Daoy (cell line): ENCODE measurements around the gene PLA2G4B. TPM values are rescaled to one million over a fixed set of nuclear protein-coding genes. Genes with fewer than 3 reads are reported as not detected.

Source experiments
- DNase-seq: peaks from one replicate; pipeline ENCODE4 v3.0.0-alpha.2; 2015; ENCODE audit warnings: low read depth
- total RNA-seq: library from RNA; depleted of rRNA; stranded (reverse); fragments of >200 nt; shearing (Covaris generic); gene quantifications from 2 replicates; pipeline ENCODE4 v1.2.3, GENCODE V29; 2014

Gene PLA2G4B
- total RNA-seq, 1 experiment from 2014 or later, result 4.6 TPM

- DNase-seq, result no peak
Measured at GRCh38 chr15:41806291-41807181, 32.1 kb upstream of the PLA2G4B start.

GRCh38 chr15:41809121-41809520 is 29.5 kb upstream of the PLA2G4B start:
- peak; percentile 33 for DNase-seq

- no peak for DNase-seq
Measured at GRCh38 chr15:41809526-41810220, 29.0 kb upstream of the PLA2G4B start.

- DNase-seq, result no peak
Measured at GRCh38 chr15:41810651-41811431, 27.8 kb upstream of the PLA2G4B start.

GRCh38 chr15:41811432-41812195 is 27.0 kb upstream of the PLA2G4B start:
- peak; percentile 71 for DNase-seq

- DNase-seq, result no peak
Measured at GRCh38 chr15:41812820-41813375, 25.7 kb upstream of the PLA2G4B start.

GRCh38 chr15:41813426-41813825 is 25.2 kb upstream of the PLA2G4B start:
- no peak for DNase-seq

GRCh38 chr15:41814534-41814933 is 24.1 kb upstream of the PLA2G4B start:
- DNase-seq, result no peak

- DNase-seq, result no peak
Measured at GRCh38 chr15:41816788-41817187, 21.9 kb upstream of the PLA2G4B start.

- DNase-seq, result no peak
Measured at GRCh38 chr15:41817327-41817726, 21.3 kb upstream of the PLA2G4B start.

- no peak for DNase-seq
Measured at GRCh38 chr15:41817781-41818180, 20.9 kb upstream of the PLA2G4B start.

- no peak for DNase-seq
Measured at GRCh38 chr15:41819455-41820050, 19.1 kb upstream of the PLA2G4B start.

GRCh38 chr15:41820791-41821423 is 17.7 kb upstream of the PLA2G4B start:
- DNase-seq, result no peak

GRCh38 chr15:41821831-41822230 is 16.8 kb upstream of the PLA2G4B start:
- DNase-seq, result no peak

GRCh38 chr15:41822471-41822870 is 16.2 kb upstream of the PLA2G4B start:
- DNase-seq, result no peak

- no peak for DNase-seq
Measured at GRCh38 chr15:41822957-41823356, 15.7 kb upstream of the PLA2G4B start.

- no peak for DNase-seq
Measured at GRCh38 chr15:41823502-41823901, 15.1 kb upstream of the PLA2G4B start.

- DNase-seq, result no peak
Measured at GRCh38 chr15:41824062-41824745, 14.4 kb upstream of the PLA2G4B start.

GRCh38 chr15:41825145-41825544 is 13.5 kb upstream of the PLA2G4B start:
- DNase-seq, result no peak
